Body of pancreas (tissue), 4 donors: ENCODE data around the gene PLCB1.

Experiments
- CTCF ChIP-seq, 7 experiments: fragments of 450-650 bp in 4 of 7; fragments of 200-600 bp in 3 of 7; sonication (generic) in 3 of 7; IDR thresholded peaks; one replicate each; pipeline ENCODE4 v1.5.1; 2016 to 2019; ENCODE audit warnings: antibody characterized with exemption in 7 of 7
- POLR2A ChIP-seq, 3 donors: fragments of 450-650 bp; IDR thresholded peaks; one replicate each; pipeline ENCODE4 v1.6.1; 2016; ENCODE audit warnings: antibody characterized with exemption in 3 of 3, mild to moderate bottlenecking in 2 of 3

GRCh38 chr20:8652396-8652795 lies 520.3 kb downstream of the PLCB1 start:
- TF ChIP-seq POLR2A (IDR thresholded peaks at IDR 0.05) (no peak), CTCF (IDR thresholded peaks at IDR 0.05) (no peak)
